Measurements from ENCODE around the gene TAF3.

DNA sequence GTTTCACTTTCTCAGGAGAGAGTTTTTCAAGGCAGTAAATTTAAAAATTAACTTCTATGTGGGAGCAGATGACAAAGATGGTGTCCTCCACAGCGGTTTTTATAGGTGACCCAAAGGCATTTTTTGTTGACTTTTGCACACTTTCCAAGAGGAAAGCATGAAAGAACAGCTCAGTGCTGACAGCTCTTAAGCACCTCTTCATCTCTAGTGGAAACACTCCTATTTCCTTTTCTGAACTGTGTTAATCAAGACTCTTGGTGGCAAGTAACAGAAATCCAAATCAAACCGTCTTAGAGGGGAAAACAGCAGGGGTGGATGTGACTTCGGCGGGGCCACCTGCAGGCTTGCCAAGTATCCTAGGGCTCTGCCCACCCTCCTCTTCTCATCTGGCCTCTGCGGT, 164.4 kb downstream of the TAF3 start:
- TF ChIP-seq, protein P1, sequence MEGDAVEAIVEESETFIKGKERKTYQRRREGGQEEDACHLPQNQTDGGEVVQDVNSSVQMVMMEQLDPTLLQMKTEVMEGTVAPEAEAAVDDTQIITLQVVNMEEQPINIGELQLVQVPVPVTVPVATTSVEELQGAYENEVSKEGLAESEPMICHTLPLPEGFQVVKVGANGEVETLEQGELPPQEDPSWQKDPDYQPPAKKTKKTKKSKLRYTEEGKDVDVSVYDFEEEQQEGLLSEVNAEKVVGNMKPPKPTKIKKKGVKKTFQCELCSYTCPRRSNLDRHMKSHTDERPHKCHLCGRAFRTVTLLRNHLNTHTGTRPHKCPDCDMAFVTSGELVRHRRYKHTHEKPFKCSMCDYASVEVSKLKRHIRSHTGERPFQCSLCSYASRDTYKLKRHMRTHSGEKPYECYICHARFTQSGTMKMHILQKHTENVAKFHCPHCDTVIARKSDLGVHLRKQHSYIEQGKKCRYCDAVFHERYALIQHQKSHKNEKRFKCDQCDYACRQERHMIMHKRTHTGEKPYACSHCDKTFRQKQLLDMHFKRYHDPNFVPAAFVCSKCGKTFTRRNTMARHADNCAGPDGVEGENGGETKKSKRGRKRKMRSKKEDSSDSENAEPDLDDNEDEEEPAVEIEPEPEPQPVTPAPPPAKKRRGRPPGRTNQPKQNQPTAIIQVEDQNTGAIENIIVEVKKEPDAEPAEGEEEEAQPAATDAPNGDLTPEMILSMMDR (IDR thresholded peaks at IDR 0.05), result no peak
- no peak for TF ChIP-seq POLR2A (IDR thresholded peaks at IDR 0.05)
